CD4-positive, alpha-beta T cell (primary cell): ENCODE data around the gene MFAP4. TPM values are rescaled to one million over a fixed set of nuclear protein-coding genes. Genes with fewer than 3 reads are reported as not detected.
A peak's percentile ranks its signal among the peaks of the same experiment; 100 is the strongest.
"Not testable (repeated sequence)": the region's sequence is repeated elsewhere in the genome, so short reads cannot be mapped to it uniquely, and the experiment has no call there.

Experiments
- ATAC-seq: fragments of 200-7000 bp; cut with Tn5 transposase; one replicate; pipeline ENCODE4 v1.10.0; 2022; ENCODE audit warnings: mild to moderate bottlenecking; ENCODE audit not compliant: poor library complexity
- CTCF ChIA-PET: fragments of 350-600 bp; sonication (Branson Sonifier 250); formaldehyde crosslinking; loops from one replicate; lab custom pipeline; 2021; ENCODE audit warnings: antibody characterized with exemption, inconsistent platforms; lab: Charles Lee
- POLR2A ChIA-PET: fragments of 350-600 bp; sonication (Branson Sonifier 250); formaldehyde crosslinking; loops from one replicate; lab custom pipeline; 2021; ENCODE audit warnings: antibody characterized with exemption, inconsistent platforms; lab: Charles Lee
- DNase-seq, 14 experiments: peaks; one replicate each; pipeline ENCODE4 v3.0.0-alpha.2; 2013 to 2020; ENCODE audit warnings: mixed read lengths in 2 of 14
- H3K27ac ChIP-seq, 2 donors: one replicate each; pipeline versions ENCODE4 v1.5.1 to v1.7.0; 2013; ENCODE audit warnings: low read length in 2 of 2, low read depth in 1 of 2, mild to moderate bottlenecking in 1 of 2
- H3K27me3 ChIP-seq, 2 experiments: 1 replicate in 1 of 2; 2 replicates in 1 of 2; pipeline versions ENCODE4 v1.6.1 to v1.7.0; 2013; ENCODE audit warnings: low read length in 2 of 2, control low read depth in 1 of 2, mild to moderate bottlenecking in 1 of 2, moderate library complexity in 1 of 2; ENCODE audit not compliant: insufficient read depth in 2 of 2, control insufficient read depth in 1 of 2
- H3K36me3 ChIP-seq: one replicate; pipeline ENCODE4 v1.6.1; 2013; ENCODE audit warnings: low read length, control low read depth; ENCODE audit not compliant: insufficient read depth
- H3K4me1 ChIP-seq: one replicate; pipeline ENCODE4 v1.6.1; 2013; ENCODE audit warnings: low read length, control low read depth; ENCODE audit not compliant: insufficient read depth
- H3K4me3 ChIP-seq: one replicate; pipeline ENCODE4 v1.5.1; 2013; ENCODE audit warnings: mild to moderate bottlenecking, low read length, moderate library complexity
- H3K9me3 ChIP-seq, 2 experiments: 1 replicate in 1 of 2; 2 replicates in 1 of 2; pipeline versions ENCODE4 v1.6.1 to v1.7.0; 2013; ENCODE audit warnings: low read length in 2 of 2, mild to moderate bottlenecking in 2 of 2, control low read depth in 1 of 2, moderate library complexity in 1 of 2; ENCODE audit not compliant: control insufficient read depth in 1 of 2, insufficient read depth in 1 of 2
- H3K27ac Mint-ChIP-seq: one replicate; pipeline ENCODE4 v1.8.0; 2020; ENCODE audit warnings: mixed read lengths
- H3K27me3 Mint-ChIP-seq: one replicate; pipeline ENCODE4 v1.8.0; 2021; ENCODE audit warnings: mixed read lengths
- H3K36me3 Mint-ChIP-seq: one replicate; pipeline ENCODE4 v1.8.0; 2021; ENCODE audit warnings: low read depth, mixed read lengths
- H3K4me1 Mint-ChIP-seq: one replicate; pipeline ENCODE4 v1.8.0; 2021; ENCODE audit warnings: low read depth, mixed read lengths
- H3K4me3 Mint-ChIP-seq: one replicate; pipeline ENCODE4 v1.8.0; 2020; ENCODE audit warnings: mild to moderate bottlenecking, mixed read lengths
- H3K9me3 Mint-ChIP-seq: one replicate; pipeline ENCODE4 v1.8.0; 2020; ENCODE audit warnings: mixed read lengths
- CTCF ChIP-seq: fragments of 200-600 bp; IDR thresholded peaks from one replicate; pipeline ENCODE4 v1.8.0; 2022; ENCODE audit warnings: antibody characterized with exemption, mild to moderate bottlenecking
- intact Hi-C, 2 experiments: fragments of 100-400 bp; cut with DNase I in 1 of 2; cut with micrococcal nuclease in 1 of 2; formaldehyde crosslinking; loops; one replicate each; pipeline versions ENCODE4 v1.15.1 to v1.9.0; 2023 to 2025; cut with DNase I, micrococcal nuclease
- total RNA-seq, 174 experiments: library from RNA in 2 of 174; stranded (reverse) in 2 of 174; gene quantifications; one replicate each; pipeline ENCODE4 v1.2.3 and lab custom pipeline; 2021 to 2026

Gene MFAP4
- total RNA-seq, 2 experiments from 2014 or later = not detected

GRCh38 chr17:19357761-19358160, 29.2 kb downstream of the MFAP4 start:
- peaks cover 0 to 3% of the 10 kb centered on the region in 2 experiments for H3K27me3 ChIP-seq
- no peak for ATAC-seq
- ChIA-PET POLR2A (no interaction called here), CTCF (no interaction called here)
- H3K4me3 ChIP-seq = no peak overlapping the region
- peaks cover 10% of the 10 kb centered on the region for H3K4me1 ChIP-seq
- Mint-ChIP-seq H3K4me1 (peaks cover 11% of the 10 kb centered on the region), H3K36me3 (no peaks in the 10 kb centered on the region), H3K9me3 (no peaks in the 10 kb centered on the region), H3K27ac (no peak overlapping the region), H3K4me3 (no peak overlapping the region), H3K27me3 (peaks cover 14% of the 10 kb centered on the region)
- no peak for TF ChIP-seq CTCF
- H3K27ac ChIP-seq = no peak overlapping the region
- intact Hi-C loops = no loop called here
- peak in 2 of 14 experiments; percentile 5 to 26 for DNase-seq
- H3K9me3 ChIP-seq = no peaks in the 10 kb centered on the region
- H3K36me3 ChIP-seq = no peaks in the 10 kb centered on the region

GRCh38 chr17:19357351-19357750, 29.6 kb downstream of the MFAP4 start:
- H3K36me3 Mint-ChIP-seq = no peaks in the 10 kb centered on the region
- intact Hi-C loops = no loop called here
- Histone ChIP-seq H3K27me3 (peaks cover 0 to 3% of the 10 kb centered on the region in 2 experiments), H3K4me3 (no peak overlapping the region), H3K36me3 (no peaks in the 10 kb centered on the region), H3K27ac (no peak overlapping the region), H3K4me1 (peaks cover 8% of the 10 kb centered on the region), H3K9me3 (no peaks in the 10 kb centered on the region)
- DNase-seq (no peak), ATAC-seq (no peak)
- no peak overlapping the region for H3K4me3 Mint-ChIP-seq
- no peak overlapping the region for H3K27ac Mint-ChIP-seq
- TF ChIP-seq CTCF = no peak
- ChIA-PET CTCF (no interaction called here), POLR2A (no interaction called here)
- H3K4me1 Mint-ChIP-seq = peaks cover 7% of the 10 kb centered on the region
- peaks cover 14% of the 10 kb centered on the region for H3K27me3 Mint-ChIP-seq
- no peaks in the 10 kb centered on the region for H3K9me3 Mint-ChIP-seq

GRCh38 chr17:19354748-19355147, 32.2 kb downstream of the MFAP4 start:
- no peak overlapping the region for H3K27ac Mint-ChIP-seq
- DNase-seq = no peak

GRCh38 chr17:19353401-19353800, 33.6 kb downstream of the MFAP4 start:
- H3K27ac ChIP-seq, H3K4me1 Mint-ChIP-seq, H3K27ac Mint-ChIP-seq, intact Hi-C loops, H3K9me3 ChIP-seq, H3K36me3 Mint-ChIP-seq, H3K4me3 Mint-ChIP-seq, ATAC-seq, H3K9me3 Mint-ChIP-seq, DNase-seq, H3K4me1 ChIP-seq, H3K27me3 ChIP-seq, H3K4me3 ChIP-seq, H3K36me3 ChIP-seq: not testable (repeated sequence)
- H3K27me3 Mint-ChIP-seq = peaks cover 19% of the 10 kb centered on the region
- ChIA-PET POLR2A (interaction anchor here (0.6 kb wide), 1 partner anchor 24 kb away, joined by 3 read pairs; no protein-coding TSS in a partner anchor), CTCF (interaction anchor here (0.9 kb wide), 1 partner anchor 9 kb away, joined by 3 read pairs; the partner anchor contains the start of gene B9D1)

More at GRCh38 chr17:19354748-19355147, 32.2 kb downstream of the MFAP4 start:
- Mint-ChIP-seq H3K9me3 (no peaks in the 10 kb centered on the region), H3K36me3 (no peaks in the 10 kb centered on the region), H3K27me3 (peaks cover 24% of the 10 kb centered on the region), H3K4me3 (no peak overlapping the region), H3K4me1 (no peaks in the 10 kb centered on the region)
- intact Hi-C loops = no loop called here
- ChIA-PET CTCF (no interaction called here), POLR2A (no interaction called here)
- Histone ChIP-seq H3K9me3 (no peaks in the 10 kb centered on the region), H3K36me3 (no peaks in the 10 kb centered on the region), H3K4me1 (no peaks in the 10 kb centered on the region), H3K27me3 (peaks cover 0 to under 1% of the 10 kb centered on the region in 2 experiments), H3K4me3 (no peak overlapping the region), H3K27ac (no peak overlapping the region)
- ATAC-seq = no peak
- TF ChIP-seq CTCF = no peak
